Progenitor cell of endocrine pancreas (in vitro differentiated cells): ENCODE data around the gene EPS8L2. TPM values are rescaled to one million over a fixed set of nuclear protein-coding genes. Genes with fewer than 3 reads are reported as not detected.

Experiments used
- DNase-seq: peaks from one replicate; pipeline ENCODE4 v3.0.0; 2021; ENCODE audit warnings: low spot score; ENCODE audit not compliant: unreplicated experiment
- H3K27ac Mint-ChIP-seq: 2 replicates; pipeline ENCODE4 v1.8.0; 2021; ENCODE audit warnings: mild to moderate bottlenecking, moderate library complexity, mixed read lengths
- H3K27me3 Mint-ChIP-seq: 2 replicates; pipeline ENCODE4 v1.8.0; 2021; ENCODE audit warnings: mixed read lengths
- H3K36me3 Mint-ChIP-seq: 2 replicates; pipeline ENCODE4 v1.8.0; 2022; ENCODE audit warnings: mixed read lengths; ENCODE audit not compliant: insufficient read depth
- H3K4me1 Mint-ChIP-seq: 2 replicates; pipeline ENCODE4 v1.8.0; 2021; ENCODE audit warnings: low read depth, mixed read lengths
- H3K4me3 Mint-ChIP-seq: 2 replicates; pipeline ENCODE4 v1.8.0; 2021; ENCODE audit warnings: low read depth, mild to moderate bottlenecking, moderate library complexity, mixed read lengths
- H3K9me3 Mint-ChIP-seq: 2 replicates; pipeline ENCODE4 v1.8.0; 2021; ENCODE audit warnings: low read depth, mixed read lengths
- CTCF ChIP-seq: fragments of 200-600 bp; sonication (generic); IDR thresholded peaks from one replicate; pipeline ENCODE4 v1.5.0; 2021; ENCODE audit warnings: antibody characterized with exemption, mild to moderate bottlenecking; ENCODE audit not compliant: unreplicated experiment
- total RNA-seq: library from RNA; stranded (reverse); gene quantifications from 2 replicates; pipeline ENCODE4 v1.2.1, GENCODE V29; 2021

EPS8L2 gene
- total RNA-seq, 1 donor from 2014 or later = 100.0 TPM

GRCh38 chr11:766936-767210, 60.8 kb downstream of the EPS8L2 start:
- Mint-ChIP-seq H3K9me3 (no peaks in the 10 kb centered on the region), H3K4me3 (no peak overlapping the region), H3K27ac (no peak overlapping the region), H3K27me3 (no peaks in the 10 kb centered on the region), H3K4me1 (no peaks in the 10 kb centered on the region), H3K36me3 (peaks cover 6% of the 10 kb centered on the region)
- no peak for DNase-seq
- no peak for TF ChIP-seq CTCF

DNA sequence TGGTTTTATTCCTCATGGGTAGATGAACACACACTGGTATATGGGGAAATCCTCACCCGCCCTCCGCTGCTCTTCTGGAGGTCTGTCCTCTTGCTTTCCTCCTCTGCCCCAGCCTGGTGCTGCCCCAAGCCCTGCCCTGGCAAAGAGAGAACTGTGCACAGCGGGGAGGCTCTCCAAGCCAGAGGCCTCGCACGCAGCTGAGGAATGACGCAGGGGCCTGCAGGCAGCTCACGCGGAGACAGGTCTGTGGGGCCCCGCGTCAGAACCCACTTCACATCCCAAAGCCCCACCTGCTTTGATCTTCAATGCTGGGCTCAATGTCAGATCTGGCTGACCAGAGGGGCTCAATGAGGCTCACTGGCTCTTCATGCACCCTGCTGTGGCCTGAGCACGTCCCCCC, 61.2 kb downstream of the EPS8L2 start:
- Mint-ChIP-seq H3K27me3 (no peaks in the 10 kb centered on the region), H3K4me1 (no peaks in the 10 kb centered on the region), H3K27ac (no peak overlapping the region), H3K9me3 (no peaks in the 10 kb centered on the region), H3K4me3 (no peak overlapping the region), H3K36me3 (peaks cover 5% of the 10 kb centered on the region)
- DNase-seq = no peak
- no peak for TF ChIP-seq CTCF

- no peaks in the 10 kb centered on the region for H3K27me3 Mint-ChIP-seq
- no peaks in the 10 kb centered on the region for H3K4me1 Mint-ChIP-seq
- no peak overlapping the region for H3K27ac Mint-ChIP-seq
- H3K4me3 Mint-ChIP-seq = no peak overlapping the region
- H3K36me3 Mint-ChIP-seq = peaks cover 1% of the 10 kb centered on the region
- no peak for DNase-seq
- no peaks in the 10 kb centered on the region for H3K9me3 Mint-ChIP-seq
- TF ChIP-seq CTCF = no peak
These were observed 64.0 kb downstream of the EPS8L2 start for GRCh38 chr11:769887-770641.

DNA sequence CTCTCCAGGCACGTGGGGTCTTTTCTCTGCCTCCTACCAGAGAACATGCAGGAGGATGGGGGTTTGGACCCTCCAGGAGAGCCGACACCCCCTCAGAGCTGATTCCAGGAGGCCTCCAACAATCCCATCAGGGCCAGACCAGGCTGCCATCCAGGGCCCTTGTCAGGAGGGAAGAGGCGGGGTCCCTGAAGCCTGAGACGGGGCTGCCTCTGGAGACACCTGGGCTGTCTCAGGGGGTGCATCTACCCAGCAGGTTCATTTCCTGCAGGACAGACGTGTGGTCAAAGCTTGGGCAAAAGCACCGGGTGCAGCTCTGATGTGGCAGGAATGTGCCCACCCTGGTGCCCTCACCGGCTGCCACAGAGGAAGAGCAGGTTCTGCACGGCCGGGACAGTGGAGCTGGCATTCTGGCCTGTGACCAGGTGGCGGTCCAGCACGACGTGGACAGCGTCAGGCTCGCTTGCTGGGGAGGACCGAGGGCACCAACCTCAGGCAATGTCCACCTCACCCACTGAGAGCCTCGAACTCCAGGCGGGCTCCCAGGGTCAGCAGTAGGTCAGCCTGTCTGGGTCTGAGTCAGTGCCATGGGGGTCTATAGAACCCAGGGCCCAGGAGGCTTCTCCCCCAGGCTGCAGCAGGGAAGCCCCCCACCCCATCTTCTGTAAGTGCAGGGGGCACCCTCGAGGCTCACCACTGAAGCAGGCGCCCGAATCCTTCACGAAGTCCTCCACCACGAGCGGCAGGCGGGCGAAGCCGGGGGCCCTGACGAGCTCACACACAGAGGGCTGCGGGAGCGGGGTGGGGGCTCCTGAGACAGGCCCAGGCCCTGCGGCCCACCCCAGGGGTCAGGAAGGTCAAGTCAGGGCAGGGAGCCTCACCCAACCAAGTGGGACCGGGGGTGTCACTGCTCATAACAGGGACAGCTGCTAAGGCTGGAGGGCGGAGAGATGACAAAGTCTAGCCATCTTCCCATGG, 64.9 kb downstream of the EPS8L2 start:
- Mint-ChIP-seq H3K4me3 (no peak overlapping the region), H3K9me3 (no peaks in the 10 kb centered on the region)
- no peak for DNase-seq

More for the DNA sequence above, 64.9 kb downstream of the EPS8L2 start:
- Mint-ChIP-seq H3K27me3 (no peaks in the 10 kb centered on the region), H3K36me3 (peaks cover 1% of the 10 kb centered on the region), H3K27ac (no peak overlapping the region), H3K4me1 (peaks cover 3% of the 10 kb centered on the region)
- TF ChIP-seq CTCF = no peak
